PC-9 (cell line): Measurements from ENCODE around the gene ACCS. TPM values are rescaled to one million over a fixed set of nuclear protein-coding genes. Genes with fewer than 3 reads are reported as not detected.

Experiments used
- BruUV-seq: library from RNA; stranded (reverse); fragments of 400-500 nt; replicated peaks from 2 replicates; lab custom pipeline; 2021; lab: Mats Ljungman, UMichigan
- CTCF ChIA-PET: fragments of 300-600 bp; sonication (Branson Sonifier 250); formaldehyde crosslinking; loops from one replicate; lab custom pipeline; 2022; ENCODE audit warnings: antibody characterized with exemption; lab: Charles Lee
- POLR2A ChIA-PET: fragments of 300-600 bp; sonication (Branson Sonifier 250); formaldehyde crosslinking; loops from one replicate; lab custom pipeline; 2022; ENCODE audit warnings: antibody characterized with exemption; ENCODE audit not compliant: unreplicated experiment; lab: Charles Lee
- DNase-seq, 2 experiments: peaks; one replicate each; pipeline versions ENCODE4 v3.0.0 to v3.0.0-alpha.2; 2015 to 2022; ENCODE audit warnings: mixed read lengths in 1 of 2
- H2AFZ ChIP-seq: fragments of 200-600 bp; sonication (generic); 2 replicates; pipeline ENCODE4 v1.8.1; 2017; ENCODE audit warnings: antibody characterized with exemption
- H3F3A ChIP-seq: fragments of 200-600 bp; sonication (generic); 2 replicates; pipeline ENCODE4 v1.8.1; 2017; ENCODE audit warnings: antibody characterized with exemption, mild to moderate bottlenecking, low read depth; ENCODE audit not compliant: insufficient read depth
- H3K27ac ChIP-seq: fragments of 200-600 bp; sonication (generic); 2 replicates; pipeline ENCODE4 v1.6.1; 2016; ENCODE audit warnings: mixed run types
- H3K27me3 ChIP-seq: fragments of 200-600 bp; sonication (generic); 2 replicates; pipeline ENCODE4 v1.6.1; 2016; ENCODE audit warnings: low read depth, mixed run types; ENCODE audit not compliant: insufficient read depth
- H3K36me3 ChIP-seq: fragments of 200-600 bp; sonication (generic); 2 replicates; pipeline ENCODE4 v1.6.1; 2016; ENCODE audit warnings: low read depth, mixed run types
- H3K4me1 ChIP-seq: fragments of 200-600 bp; sonication (generic); replicated peaks from 2 replicates; pipeline ENCODE4 v1.6.1; 2016; ENCODE audit warnings: mixed run types; ENCODE audit not compliant: insufficient read depth
- H3K4me2 ChIP-seq: fragments of 200-600 bp; sonication (generic); 2 replicates; pipeline ENCODE4 v1.6.1; 2017; ENCODE audit warnings: mixed run types
- H3K4me3 ChIP-seq: fragments of 200-600 bp; sonication (generic); 2 replicates; pipeline ENCODE4 v1.6.1; 2016; ENCODE audit warnings: mixed run types
- H3K79me2 ChIP-seq: fragments of 200-600 bp; sonication (generic); 2 replicates; pipeline ENCODE4 v1.6.1; 2017; ENCODE audit warnings: low read depth, mixed run types
- H3K9me2 ChIP-seq: fragments of 200-600 bp; sonication (generic); 2 replicates; pipeline ENCODE4 v1.8.1; 2017; ENCODE audit warnings: mild to moderate bottlenecking; ENCODE audit not compliant: insufficient read depth
- H3K9me3 ChIP-seq: fragments of 200-600 bp; sonication (generic); 2 replicates; pipeline ENCODE4 v1.8.1; 2016; ENCODE audit warnings: low read depth; ENCODE audit not compliant: insufficient read depth
- H4K20me1 ChIP-seq: fragments of 200-600 bp; sonication (generic); 2 replicates; pipeline ENCODE4 v1.8.1; 2017; ENCODE audit not compliant: insufficient read depth
- CTCF ChIP-seq: fragments of 200-600 bp; sonication (generic); conservative IDR thresholded peaks from 2 replicates; pipeline ENCODE4 v1.6.1; 2017; ENCODE audit warnings: mixed run types, antibody characterized with exemption, mild to moderate bottlenecking, moderate library complexity
- EZH2 ChIP-seq: fragments of 200-600 bp; sonication (generic); IDR thresholded peaks from 2 replicates; pipeline ENCODE4 v1.8.0; 2017; ENCODE audit warnings: antibody characterized with exemption, low read depth
- intact Hi-C: fragments of 100-400 bp; cut with micrococcal nuclease; formaldehyde crosslinking; loops from one replicate; pipeline ENCODE4 v1.10.0; 2022; ENCODE audit not compliant: unreplicated experiment
- total RNA-seq: library from RNA; stranded (reverse); gene quantifications from 2 replicates; pipeline ENCODE4 v1.2.3, GENCODE V29; 2021

ACCS gene
- total RNA-seq, 1 experiment from 2014 or later = 44.6 TPM

- Histone ChIP-seq H4K20me1 (no peaks in the 10 kb centered on the region), H3K4me1 (no peaks in the 10 kb centered on the region), H3K27ac (no peak overlapping the region), H3K9me3 (no peaks in the 10 kb centered on the region), H3K79me2 (no peaks in the 10 kb centered on the region), H3K27me3 (peaks cover 37% of the 10 kb centered on the region), H3K9me2 (no peaks in the 10 kb centered on the region; the same call in 1 of the 2 replicates), H3K4me3 (no peak overlapping the region), H3K4me2 (no peak overlapping the region), H3F3A (no peaks in the 10 kb centered on the region), H2AFZ (no peak overlapping the region), H3K36me3 (no peaks in the 10 kb centered on the region)
- ChIA-PET POLR2A (no interaction called here), CTCF (no interaction called here)
- TF ChIP-seq CTCF = no peak
- TF ChIP-seq EZH2 = no peak
- DNase-seq = no peak
- no TSS peak for BruUV-seq
- intact Hi-C loops = no loop called here
Measured at GRCh38 chr11:44028816-44029506, 37.1 kb upstream of the ACCS start.

- ChIA-PET POLR2A (no interaction called here), CTCF (no interaction called here)
- Histone ChIP-seq H3K27me3 (peaks cover 37% of the 10 kb centered on the region), H3K79me2 (no peaks in the 10 kb centered on the region), H3K36me3 (no peaks in the 10 kb centered on the region), H3K4me2 (no peak overlapping the region), H4K20me1 (no peaks in the 10 kb centered on the region), H3K4me1 (no peaks in the 10 kb centered on the region), H3F3A (no peaks in the 10 kb centered on the region), H3K27ac (no peak overlapping the region), H2AFZ (no peak overlapping the region), H3K9me3 (no peaks in the 10 kb centered on the region), H3K9me2 (no peaks in the 10 kb centered on the region; the same call in 1 of the 2 replicates), H3K4me3 (no peak overlapping the region)
- DNase-seq = no peak
- no TSS peak for BruUV-seq
- no peak for TF ChIP-seq CTCF
- no peak for TF ChIP-seq EZH2
- intact Hi-C loops = no loop called here
Measured at GRCh38 chr11:44029507-44029845, 36.6 kb upstream of the ACCS start.

GRCh38 chr11:44029977-44030911 is 35.8 kb upstream of the ACCS start:
- Histone ChIP-seq H3K79me2 (no peaks in the 10 kb centered on the region), H3F3A (no peaks in the 10 kb centered on the region), H3K4me1 (no peaks in the 10 kb centered on the region), H2AFZ (no peak overlapping the region), H3K27ac (no peak overlapping the region), H4K20me1 (no peaks in the 10 kb centered on the region), H3K9me3 (no peaks in the 10 kb centered on the region), H3K4me2 (no peak overlapping the region), H3K27me3 (peaks cover 43% of the 10 kb centered on the region), H3K9me2 (no peaks in the 10 kb centered on the region; the same call in 1 of the 2 replicates), H3K4me3 (no peak overlapping the region), H3K36me3 (no peaks in the 10 kb centered on the region)
- BruUV-seq = no TSS peak
- ChIA-PET CTCF (no interaction called here), POLR2A (no interaction called here)
- intact Hi-C loops = no loop called here
- no peak for DNase-seq
- no peak for TF ChIP-seq CTCF
- TF ChIP-seq EZH2 = no peak
